ENCODE results near the gene GFY. TPM values are rescaled to one million over a fixed set of nuclear protein-coding genes. Genes with fewer than 3 reads are reported as not detected.

GFY gene
- polyA plus RNA-seq, 3 donors = not detected

DNA sequence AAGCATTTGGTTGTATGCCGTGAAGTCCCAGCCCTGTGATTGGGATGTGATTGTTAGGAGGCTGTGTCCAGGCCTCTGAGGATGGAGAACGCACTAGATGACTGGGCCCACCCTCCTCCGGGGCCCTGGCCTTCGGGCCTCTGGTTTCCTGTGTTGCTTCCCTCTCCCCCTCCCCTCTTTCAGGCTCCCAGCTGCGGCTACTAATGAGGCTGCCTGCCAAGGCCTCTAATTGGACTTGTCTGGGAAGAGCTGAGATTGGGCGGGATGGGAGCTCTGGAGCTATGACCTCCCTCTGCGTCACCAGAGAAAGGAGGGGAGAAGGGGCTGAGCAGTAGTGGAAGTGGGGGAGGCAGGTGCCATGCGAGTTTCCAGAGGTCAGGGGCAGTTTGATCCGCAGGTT, 11.8 kb upstream of the GFY start:
- intact Hi-C loops (cut with micrococcal nuclease) = no loop called here
- Histone ChIP-seq H3K4me3 (replicated peaks in 1 of 3; ENCODE audit: low read depth in 2 of 3, low read length in 3 of 3) (no peak overlapping the region), H3K9ac (ENCODE audit: insufficient read depth, low read length, poor library complexity, severe bottlenecking) (no peak overlapping the region), H3K36me3 (replicated peaks in 1 of 2; ENCODE audit: control insufficient read depth in 1 of 2, insufficient read depth in 2 of 2, low read length in 2 of 2) (no peaks in the 10 kb centered on the region), H3K79me2 (ENCODE audit: insufficient read depth, low read length) (no peaks in the 10 kb centered on the region), H3K9me3 (replicated peaks in 1 of 2; ENCODE audit: control insufficient read depth in 1 of 2, insufficient read depth in 1 of 2, low read length in 2 of 2) (no peaks in the 10 kb centered on the region), H4K20me1 (ENCODE audit: insufficient read depth, low read length) (no peaks in the 10 kb centered on the region), H3K4me2 (replicated peaks; ENCODE audit: extremely low read depth, low read length, poor library complexity, severe bottlenecking) (no peak overlapping the region), H3K27me3 (ENCODE audit: control insufficient read depth in 2 of 2, insufficient read depth in 2 of 2, low read length in 2 of 2) (no peaks in the 10 kb centered on the region), H2AFZ (ENCODE audit: insufficient read depth, low read depth, low read length, poor library complexity, severe bottlenecking) (no peak overlapping the region), H3K4me1 (ENCODE audit: control insufficient read depth in 1 of 2, insufficient read depth in 2 of 2, low read length in 2 of 2) (peaks cover 15 to 17% of the 10 kb centered on the region in 2 donors), H3K27ac (ENCODE audit: low read depth in 1 of 2, low read length in 2 of 2) (no peak overlapping the region)
- Mint-ChIP-seq H3K27me3 (ENCODE audit: low read depth in 3 of 3) (peaks cover 8 to 14% (median 10%) of the 10 kb centered on the region in 3 donors), H3K27ac (no peak overlapping the region), H3K36me3 (no peaks in the 10 kb centered on the region), H3K9me3 (peaks cover 0 to 5% (median 0%) of the 10 kb centered on the region in 7 donors), H3K4me1 (peaks cover 34% of the 10 kb centered on the region), H3K4me3 (no peak overlapping the region)
- TF ChIP-seq, protein P1, sequence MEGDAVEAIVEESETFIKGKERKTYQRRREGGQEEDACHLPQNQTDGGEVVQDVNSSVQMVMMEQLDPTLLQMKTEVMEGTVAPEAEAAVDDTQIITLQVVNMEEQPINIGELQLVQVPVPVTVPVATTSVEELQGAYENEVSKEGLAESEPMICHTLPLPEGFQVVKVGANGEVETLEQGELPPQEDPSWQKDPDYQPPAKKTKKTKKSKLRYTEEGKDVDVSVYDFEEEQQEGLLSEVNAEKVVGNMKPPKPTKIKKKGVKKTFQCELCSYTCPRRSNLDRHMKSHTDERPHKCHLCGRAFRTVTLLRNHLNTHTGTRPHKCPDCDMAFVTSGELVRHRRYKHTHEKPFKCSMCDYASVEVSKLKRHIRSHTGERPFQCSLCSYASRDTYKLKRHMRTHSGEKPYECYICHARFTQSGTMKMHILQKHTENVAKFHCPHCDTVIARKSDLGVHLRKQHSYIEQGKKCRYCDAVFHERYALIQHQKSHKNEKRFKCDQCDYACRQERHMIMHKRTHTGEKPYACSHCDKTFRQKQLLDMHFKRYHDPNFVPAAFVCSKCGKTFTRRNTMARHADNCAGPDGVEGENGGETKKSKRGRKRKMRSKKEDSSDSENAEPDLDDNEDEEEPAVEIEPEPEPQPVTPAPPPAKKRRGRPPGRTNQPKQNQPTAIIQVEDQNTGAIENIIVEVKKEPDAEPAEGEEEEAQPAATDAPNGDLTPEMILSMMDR (IDR thresholded peaks at IDR 0.05) = no peak
- WGBS (ENCODE audit: insufficient coverage) = 98% methylated on average over 4 of the region's 9 CpGs
- DNase-seq = no peak

DNA sequence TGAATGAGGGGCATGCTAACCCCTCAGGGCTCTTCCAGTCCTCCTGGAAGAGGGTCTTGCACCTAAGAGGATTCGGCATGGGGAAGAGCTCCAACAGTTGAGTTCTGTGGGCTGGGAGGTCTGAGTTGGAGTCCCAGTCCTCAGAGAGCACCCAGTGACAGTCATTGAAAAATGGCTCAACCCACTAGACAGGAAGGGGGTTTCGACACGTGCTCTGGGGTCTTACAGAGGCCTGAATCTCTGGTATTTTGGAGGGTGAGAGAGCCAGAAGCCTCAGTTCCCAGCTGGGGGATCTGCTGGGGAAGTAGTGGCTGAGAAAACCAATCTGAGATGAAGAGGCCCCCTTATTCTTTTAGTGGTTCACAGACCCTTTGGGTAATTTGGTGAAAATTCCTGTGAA, 10.9 kb upstream of the GFY start:
- WGBS (ENCODE audit: insufficient coverage) = 57% methylated on average over 3 of the region's 3 CpGs
- H3K27ac ChIP-seq (ENCODE audit: low read depth in 1 of 2, low read length in 2 of 2) = no peak overlapping the region
- no peaks in the 10 kb centered on the region for H3K36me3 ChIP-seq (replicated peaks in 1 of 2; ENCODE audit: control insufficient read depth in 1 of 2, insufficient read depth in 2 of 2, low read length in 2 of 2)
- H3K27ac Mint-ChIP-seq = no peak overlapping the region
- H4K20me1 ChIP-seq (ENCODE audit: insufficient read depth, low read length) = no peaks in the 10 kb centered on the region
- intact Hi-C loops (cut with micrococcal nuclease) = no loop called here
- TF ChIP-seq, protein P1 (IDR thresholded peaks at IDR 0.05) = no peak
- no peak overlapping the region for H3K4me2 ChIP-seq (replicated peaks; ENCODE audit: extremely low read depth, low read length, poor library complexity, severe bottlenecking)
- H3K4me1 Mint-ChIP-seq = peaks cover 26% of the 10 kb centered on the region
- peaks cover 0 to 4% (median 0%) of the 10 kb centered on the region in 7 donors for H3K9me3 Mint-ChIP-seq
- no peak overlapping the region for H3K9ac ChIP-seq (ENCODE audit: insufficient read depth, low read length, poor library complexity, severe bottlenecking)
- no peak for DNase-seq
- H3K27me3 Mint-ChIP-seq (ENCODE audit: low read depth in 3 of 3) = peaks cover 12 to 18% (median 15%) of the 10 kb centered on the region in 3 donors
- no peaks in the 10 kb centered on the region for H3K79me2 ChIP-seq (ENCODE audit: insufficient read depth, low read length)
- H2AFZ ChIP-seq (ENCODE audit: insufficient read depth, low read depth, low read length, poor library complexity, severe bottlenecking) = no peak overlapping the region
- peaks cover 8 to 10% of the 10 kb centered on the region in 2 donors for H3K4me1 ChIP-seq (ENCODE audit: control insufficient read depth in 1 of 2, insufficient read depth in 2 of 2, low read length in 2 of 2)
- peaks cover 2% of the 10 kb centered on the region in 2 donors for H3K27me3 ChIP-seq (ENCODE audit: control insufficient read depth in 2 of 2, insufficient read depth in 2 of 2, low read length in 2 of 2)
- no peak overlapping the region for H3K4me3 Mint-ChIP-seq
- H3K4me3 ChIP-seq (replicated peaks in 1 of 3; ENCODE audit: low read depth in 2 of 3, low read length in 3 of 3) = no peak overlapping the region
- no peaks in the 10 kb centered on the region for H3K9me3 ChIP-seq (replicated peaks in 1 of 2; ENCODE audit: control insufficient read depth in 1 of 2, insufficient read depth in 1 of 2, low read length in 2 of 2)
- H3K36me3 Mint-ChIP-seq = no peaks in the 10 kb centered on the region

Measured in CD14-positive monocyte (primary cell).